ENCODE data around the gene TMEM187. TPM values are rescaled to one million over a fixed set of nuclear protein-coding genes. Genes with fewer than 3 reads are reported as not detected.
"Not testable (repeated sequence)": the region's sequence is repeated elsewhere in the genome, so short reads cannot be mapped to it uniquely, and the experiment has no call there.

TMEM187 gene
- total RNA-seq, 1 donor: 7.5 TPM

- DNase-seq (ENCODE audit: low read depth): no peak
- no peak for TF ChIP-seq CTCF (IDR thresholded peaks at IDR 0.05; ENCODE audit: insufficient read depth, low read length)
- no peak overlapping the region for H3K4me3 ChIP-seq (ENCODE audit: low read depth, low read length)
Measured at GRCh38 chrX:153974726-153975286, 2.3 kb downstream of the TMEM187 start.

GRCh38 chrX:153980394-153980793, 7.8 kb downstream of the TMEM187 start:
- not testable (repeated sequence) for DNase-seq (ENCODE audit: low read depth); H3K4me3 ChIP-seq (ENCODE audit: low read depth, low read length)

GRCh38 chrX:153981231-153981630, 8.7 kb downstream of the TMEM187 start:
- no peak overlapping the region for H3K4me3 ChIP-seq (ENCODE audit: low read depth, low read length)
- no peak for TF ChIP-seq CTCF (IDR thresholded peaks at IDR 0.05; ENCODE audit: insufficient read depth, low read length)
- no peak for DNase-seq (ENCODE audit: low read depth)

- no peak for DNase-seq (ENCODE audit: low read depth)
- no peak for TF ChIP-seq CTCF (IDR thresholded peaks at IDR 0.05; ENCODE audit: insufficient read depth, low read length)
- no peak overlapping the region for H3K4me3 ChIP-seq (ENCODE audit: low read depth, low read length)
Measured at GRCh38 chrX:153981771-153982533, 9.4 kb downstream of the TMEM187 start.

- TF ChIP-seq CTCF (IDR thresholded peaks at IDR 0.05; ENCODE audit: insufficient read depth, low read length): no peak
- no peak overlapping the region for H3K4me3 ChIP-seq (ENCODE audit: low read depth, low read length)
- DNase-seq (ENCODE audit: low read depth): no peak
Measured at GRCh38 chrX:153983321-153983801, 10.8 kb downstream of the TMEM187 start.

GRCh38 chrX:153984351-153985178, 12.0 kb downstream of the TMEM187 start:
- no peak for TF ChIP-seq CTCF (IDR thresholded peaks at IDR 0.05; ENCODE audit: insufficient read depth, low read length)
- no peak for DNase-seq (ENCODE audit: low read depth)
- no peak overlapping the region for H3K4me3 ChIP-seq (ENCODE audit: low read depth, low read length)

GRCh38 chrX:153988493-153988892, 15.9 kb downstream of the TMEM187 start:
- DNase-seq (ENCODE audit: low read depth): no peak
- no peak overlapping the region for H3K4me3 ChIP-seq (ENCODE audit: low read depth, low read length)
- TF ChIP-seq CTCF (IDR thresholded peaks at IDR 0.05; ENCODE audit: insufficient read depth, low read length): no peak

Data from fibroblast of the aortic adventitia (primary cell).